Chondrocyte (in vitro differentiated cells): Measurements from ENCODE around the gene PTGFRN. TPM values are rescaled to one million over a fixed set of nuclear protein-coding genes. Genes with fewer than 3 reads are reported as not detected.

Source experiments
- DNase-seq: peaks from one replicate; pipeline ENCODE4 v3.0.0; 2021; ENCODE audit warnings: mixed read lengths, low spot score
- H3K27ac Mint-ChIP-seq: one replicate; pipeline ENCODE4 v1.8.0; 2021; ENCODE audit warnings: mild to moderate bottlenecking, moderate library complexity, mixed read lengths; ENCODE audit not compliant: unreplicated experiment
- H3K27me3 Mint-ChIP-seq: 2 replicates; pipeline ENCODE4 v1.8.0; 2021; ENCODE audit warnings: low read depth, mixed read lengths
- H3K36me3 Mint-ChIP-seq: 2 replicates; pipeline ENCODE4 v1.8.0; 2021; ENCODE audit warnings: low read depth, mixed read lengths
- H3K4me1 Mint-ChIP-seq: 2 replicates; pipeline ENCODE4 v1.8.0; 2021; ENCODE audit warnings: low read depth, mild to moderate bottlenecking, mixed read lengths
- H3K4me3 Mint-ChIP-seq: one replicate; pipeline ENCODE4 v1.8.0; 2021; ENCODE audit warnings: mild to moderate bottlenecking, moderate library complexity, mixed read lengths; ENCODE audit not compliant: unreplicated experiment
- H3K9me3 Mint-ChIP-seq: 2 replicates; pipeline ENCODE4 v1.8.0; 2021; ENCODE audit warnings: low read depth, mixed read lengths
- total RNA-seq: library from RNA; stranded (reverse); gene quantifications from 3 replicates; pipeline ENCODE4 v1.2.1, GENCODE V29; 2021
- TF ChIP-seq, protein P1 (sequence below): fragments of 200-600 bp; sonication (generic); IDR thresholded peaks from 2 replicates; pipeline ENCODE4 v1.5.0; 2021; ENCODE audit warnings: antibody characterized with exemption, mild to moderate bottlenecking, moderate library complexity

Gene PTGFRN
- total RNA-seq, 1 donor from 2014 or later, result 117 TPM

DNA sequence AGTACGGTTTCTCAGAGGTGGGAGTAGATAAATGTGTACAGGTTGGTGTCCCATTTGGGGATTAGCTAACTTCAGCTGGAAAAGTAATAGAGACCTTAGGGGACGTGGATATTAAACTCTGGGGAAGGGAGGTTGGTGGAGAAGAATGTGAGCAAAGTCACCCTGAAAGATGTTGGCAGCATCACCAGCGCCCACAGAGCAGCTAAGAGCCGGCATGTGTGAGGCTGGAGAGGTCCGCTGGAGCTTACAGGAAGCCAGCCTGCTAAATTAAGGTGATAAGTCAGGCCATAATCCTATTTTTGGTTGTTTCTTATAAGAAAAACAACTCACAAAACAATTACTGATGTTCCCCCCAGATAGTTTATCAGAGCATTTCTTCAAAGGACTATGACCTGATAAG is 12.2 kb downstream of the PTGFRN start:
- Mint-ChIP-seq H3K27me3 (no peaks in the 10 kb centered on the region), H3K4me1 (peaks cover 11% of the 10 kb centered on the region), H3K9me3 (no peaks in the 10 kb centered on the region), H3K36me3 (no peaks in the 10 kb centered on the region), H3K4me3 (no peak overlapping the region), H3K27ac (no peak overlapping the region)
- TF ChIP-seq, protein P1, sequence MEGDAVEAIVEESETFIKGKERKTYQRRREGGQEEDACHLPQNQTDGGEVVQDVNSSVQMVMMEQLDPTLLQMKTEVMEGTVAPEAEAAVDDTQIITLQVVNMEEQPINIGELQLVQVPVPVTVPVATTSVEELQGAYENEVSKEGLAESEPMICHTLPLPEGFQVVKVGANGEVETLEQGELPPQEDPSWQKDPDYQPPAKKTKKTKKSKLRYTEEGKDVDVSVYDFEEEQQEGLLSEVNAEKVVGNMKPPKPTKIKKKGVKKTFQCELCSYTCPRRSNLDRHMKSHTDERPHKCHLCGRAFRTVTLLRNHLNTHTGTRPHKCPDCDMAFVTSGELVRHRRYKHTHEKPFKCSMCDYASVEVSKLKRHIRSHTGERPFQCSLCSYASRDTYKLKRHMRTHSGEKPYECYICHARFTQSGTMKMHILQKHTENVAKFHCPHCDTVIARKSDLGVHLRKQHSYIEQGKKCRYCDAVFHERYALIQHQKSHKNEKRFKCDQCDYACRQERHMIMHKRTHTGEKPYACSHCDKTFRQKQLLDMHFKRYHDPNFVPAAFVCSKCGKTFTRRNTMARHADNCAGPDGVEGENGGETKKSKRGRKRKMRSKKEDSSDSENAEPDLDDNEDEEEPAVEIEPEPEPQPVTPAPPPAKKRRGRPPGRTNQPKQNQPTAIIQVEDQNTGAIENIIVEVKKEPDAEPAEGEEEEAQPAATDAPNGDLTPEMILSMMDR, result no peak
- no peak for DNase-seq

DNA sequence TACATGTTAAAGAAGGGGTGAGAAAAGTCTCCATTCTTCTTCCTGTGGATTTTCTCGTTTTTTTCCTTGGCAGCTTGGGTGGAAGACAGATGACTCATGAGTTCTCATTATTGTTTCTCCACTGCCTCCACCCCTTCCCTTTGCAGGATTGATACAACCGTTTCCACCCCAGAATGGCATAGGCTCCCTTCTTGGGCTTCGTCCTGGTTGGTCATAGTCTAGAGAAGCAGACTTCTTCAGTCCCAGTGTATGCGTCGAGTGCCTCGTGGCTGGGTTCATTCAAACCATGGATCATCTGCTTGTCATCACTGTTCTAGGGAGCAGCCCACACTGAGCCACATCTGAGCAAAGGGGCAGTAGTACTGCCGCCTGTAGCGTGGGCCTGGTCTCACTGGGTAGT is 13.7 kb downstream of the PTGFRN start:
- no peaks in the 10 kb centered on the region for H3K36me3 Mint-ChIP-seq
- no peaks in the 10 kb centered on the region for H3K9me3 Mint-ChIP-seq
- DNase-seq, result no peak
- TF ChIP-seq, protein P1, result no peak
- peaks cover 11% of the 10 kb centered on the region for H3K4me1 Mint-ChIP-seq
- H3K4me3 Mint-ChIP-seq, result no peak overlapping the region
- H3K27me3 Mint-ChIP-seq, result no peaks in the 10 kb centered on the region
- peak overlapping the region; percentile 41 for H3K27ac Mint-ChIP-seq

DNA sequence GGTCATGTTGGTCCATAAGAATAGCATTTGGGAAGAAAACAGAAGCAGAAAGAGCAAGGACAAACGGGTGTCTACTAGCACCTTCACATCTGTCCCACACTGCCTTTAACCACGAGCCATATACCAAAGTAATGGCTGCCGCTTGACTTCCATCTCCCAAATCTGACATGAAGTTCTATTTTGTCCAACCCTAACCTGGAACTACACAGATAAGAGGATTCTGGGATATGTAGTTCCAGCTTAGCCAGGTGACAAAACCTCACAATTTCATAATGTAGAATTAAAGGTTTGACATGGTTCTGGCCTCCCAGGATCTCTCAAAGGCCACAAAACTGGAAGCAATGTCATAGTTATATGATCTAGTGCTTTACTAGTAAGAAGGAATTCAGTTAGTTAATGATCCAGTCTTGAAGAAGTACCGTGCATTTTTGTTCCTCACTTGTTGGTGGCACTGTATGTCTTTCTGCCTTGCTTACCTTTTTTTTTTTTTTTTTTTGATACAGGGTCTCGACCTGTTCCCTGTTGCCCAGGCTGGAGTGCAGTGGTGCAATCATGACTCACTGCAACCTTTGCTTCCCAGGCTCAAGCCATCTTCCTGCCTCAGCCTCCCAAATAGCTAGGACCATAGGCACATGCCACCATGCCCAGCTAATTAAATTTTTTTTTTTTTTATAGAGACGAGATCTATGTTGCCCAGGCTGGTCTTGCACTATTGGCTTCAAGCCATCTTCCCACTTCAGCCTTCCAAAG is 17.5 kb downstream of the PTGFRN start:
- Mint-ChIP-seq H3K4me1 (peaks cover 8% of the 10 kb centered on the region), H3K27me3 (no peaks in the 10 kb centered on the region), H3K27ac (no peak overlapping the region), H3K36me3 (no peaks in the 10 kb centered on the region), H3K4me3 (no peak overlapping the region), H3K9me3 (no peaks in the 10 kb centered on the region)
- TF ChIP-seq, protein P1, result no peak
- no peak for DNase-seq

DNA sequence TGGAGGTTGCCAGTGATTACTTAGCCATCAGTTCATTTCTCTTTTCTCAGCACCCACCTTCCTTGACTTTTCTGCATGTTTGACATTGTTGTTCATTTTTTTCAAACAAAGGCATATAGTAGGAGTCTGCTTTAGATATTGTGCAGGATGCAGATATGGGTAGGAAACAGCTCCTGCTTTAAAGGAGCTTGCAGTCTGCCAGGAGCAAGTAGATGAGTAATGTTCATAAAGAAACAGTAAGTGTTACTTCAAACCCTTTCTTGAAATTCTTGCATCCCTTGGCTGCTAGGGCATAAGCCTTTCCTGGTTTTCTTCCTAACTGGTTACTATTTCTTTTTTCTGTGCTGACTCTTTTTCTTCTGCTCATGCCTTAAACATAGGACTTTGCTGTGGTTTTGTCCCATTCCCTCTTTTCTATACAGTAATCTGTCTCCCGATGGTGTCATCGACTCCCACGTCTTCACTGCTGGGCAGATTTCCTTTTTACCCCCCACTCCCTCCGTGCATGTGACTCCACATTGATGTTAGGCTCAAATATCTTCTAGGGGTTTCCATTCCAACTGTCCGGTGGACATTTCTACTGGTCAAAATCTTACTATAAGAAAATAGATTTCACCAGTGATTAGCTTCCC is 20.4 kb downstream of the PTGFRN start:
- no peak overlapping the region for H3K4me3 Mint-ChIP-seq
- no peaks in the 10 kb centered on the region for H3K27me3 Mint-ChIP-seq

More for the DNA sequence above, 20.4 kb downstream of the PTGFRN start:
- TF ChIP-seq, protein P1, result no peak
- no peak for DNase-seq
- Mint-ChIP-seq H3K36me3 (no peaks in the 10 kb centered on the region), H3K4me1 (peaks cover 6% of the 10 kb centered on the region), H3K9me3 (no peaks in the 10 kb centered on the region), H3K27ac (no peak overlapping the region)
